Panc1 (cell line): ENCODE measurements around the gene TXNRD1.

Experiments
- CTCF ChIP-seq: fragments of 450-650 bp; IDR thresholded peaks from 2 replicates; pipeline ENCODE4 v1.5.1; 2017; ENCODE audit warnings: mild to moderate bottlenecking
- POLR2AphosphoS5 ChIP-seq: IDR thresholded peaks from 2 replicates; pipeline ENCODE4 v1.6.1; 2012; ENCODE audit warnings: mild to moderate bottlenecking, low read depth, low read length, moderate library complexity
- SIN3A ChIP-seq: IDR thresholded peaks from 2 replicates; pipeline ENCODE4 v1.6.1; 2012; ENCODE audit warnings: low read depth, mild to moderate bottlenecking, low read length, moderate library complexity, borderline replicate concordance; ENCODE audit not compliant: insufficient read depth
- TCF7L2 ChIP-seq: IDR thresholded peaks from 2 replicates; pipeline ENCODE4 v1.6.1; 2011; ENCODE audit warnings: mild to moderate bottlenecking, low read depth, low read length, inconsistent platforms
- TF ChIP-seq, protein P1 (sequence below), 2 experiments: IDR thresholded peaks; 2 replicates each; pipeline ENCODE4 v1.6.1; 2011 to 2012; ENCODE audit warnings: low read depth in 2 of 2, control low read depth in 1 of 2, low read length in 1 of 2, mild to moderate bottlenecking in 1 of 2, moderate library complexity in 1 of 2; ENCODE audit not compliant: insufficient read depth in 1 of 2

DNA sequence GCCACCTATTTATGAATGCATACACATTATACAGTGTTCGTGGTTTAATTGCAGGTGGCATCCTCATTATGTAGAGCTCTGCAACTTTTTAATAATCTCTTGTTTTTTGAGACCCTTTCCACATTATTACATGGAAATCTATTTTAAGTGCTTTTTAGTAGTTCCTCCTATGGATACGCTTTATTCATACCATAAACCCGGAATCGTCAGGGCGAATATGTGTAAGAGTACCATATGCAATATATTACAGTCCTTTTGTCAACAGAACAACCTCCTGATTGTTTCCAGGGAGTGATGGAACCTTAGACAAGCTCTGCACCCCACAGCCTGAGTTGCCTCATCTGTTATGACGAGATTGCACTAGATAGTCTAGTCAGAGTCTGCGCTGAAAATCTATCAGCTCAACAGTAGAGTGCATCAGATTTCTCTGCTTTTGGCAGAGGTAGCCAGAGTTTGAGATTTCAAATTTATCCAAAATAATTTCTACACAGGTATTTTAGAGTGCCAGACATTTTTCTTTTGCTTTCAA, 121.5 kb downstream of the TXNRD1 start:
- TF ChIP-seq CTCF (no peak), POLR2AphosphoS5 (no peak), SIN3A (no peak), TCF7L2 (no peak)
- TF ChIP-seq, protein P1, sequence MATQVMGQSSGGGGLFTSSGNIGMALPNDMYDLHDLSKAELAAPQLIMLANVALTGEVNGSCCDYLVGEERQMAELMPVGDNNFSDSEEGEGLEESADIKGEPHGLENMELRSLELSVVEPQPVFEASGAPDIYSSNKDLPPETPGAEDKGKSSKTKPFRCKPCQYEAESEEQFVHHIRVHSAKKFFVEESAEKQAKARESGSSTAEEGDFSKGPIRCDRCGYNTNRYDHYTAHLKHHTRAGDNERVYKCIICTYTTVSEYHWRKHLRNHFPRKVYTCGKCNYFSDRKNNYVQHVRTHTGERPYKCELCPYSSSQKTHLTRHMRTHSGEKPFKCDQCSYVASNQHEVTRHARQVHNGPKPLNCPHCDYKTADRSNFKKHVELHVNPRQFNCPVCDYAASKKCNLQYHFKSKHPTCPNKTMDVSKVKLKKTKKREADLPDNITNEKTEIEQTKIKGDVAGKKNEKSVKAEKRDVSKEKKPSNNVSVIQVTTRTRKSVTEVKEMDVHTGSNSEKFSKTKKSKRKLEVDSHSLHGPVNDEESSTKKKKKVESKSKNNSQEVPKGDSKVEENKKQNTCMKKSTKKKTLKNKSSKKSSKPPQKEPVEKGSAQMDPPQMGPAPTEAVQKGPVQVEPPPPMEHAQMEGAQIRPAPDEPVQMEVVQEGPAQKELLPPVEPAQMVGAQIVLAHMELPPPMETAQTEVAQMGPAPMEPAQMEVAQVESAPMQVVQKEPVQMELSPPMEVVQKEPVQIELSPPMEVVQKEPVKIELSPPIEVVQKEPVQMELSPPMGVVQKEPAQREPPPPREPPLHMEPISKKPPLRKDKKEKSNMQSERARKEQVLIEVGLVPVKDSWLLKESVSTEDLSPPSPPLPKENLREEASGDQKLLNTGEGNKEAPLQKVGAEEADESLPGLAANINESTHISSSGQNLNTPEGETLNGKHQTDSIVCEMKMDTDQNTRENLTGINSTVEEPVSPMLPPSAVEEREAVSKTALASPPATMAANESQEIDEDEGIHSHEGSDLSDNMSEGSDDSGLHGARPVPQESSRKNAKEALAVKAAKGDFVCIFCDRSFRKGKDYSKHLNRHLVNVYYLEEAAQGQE (IDR thresholded peaks at IDR 0.05; ENCODE audit: insufficient read depth in 1 of 2, low read depth in 2 of 2, low read length in 1 of 2), result no peak
